HUES48 (cell line): ENCODE results near the gene FGA.

Experiments
- H3K27ac ChIP-seq: one replicate; pipeline ENCODE4 v1.7.0; 2013; ENCODE audit warnings: low read depth, low read length, inconsistent platforms
- H3K27me3 ChIP-seq: 2 replicates; pipeline ENCODE4 v1.6.1; 2013; ENCODE audit warnings: mild to moderate bottlenecking, low read length; ENCODE audit not compliant: control insufficient read depth, insufficient read depth
- H3K36me3 ChIP-seq: 2 replicates; pipeline ENCODE4 v1.6.1; 2013; ENCODE audit warnings: low read length; ENCODE audit not compliant: control insufficient read depth, insufficient read depth
- H3K4me1 ChIP-seq: 2 replicates; pipeline ENCODE4 v1.6.1; 2013; ENCODE audit warnings: mild to moderate bottlenecking, low read length; ENCODE audit not compliant: control insufficient read depth, insufficient read depth
- H3K4me3 ChIP-seq: 2 replicates; pipeline ENCODE4 v1.5.1; 2013; ENCODE audit warnings: mild to moderate bottlenecking, low read depth, low read length
- H3K9ac ChIP-seq: 2 replicates; pipeline ENCODE4 v1.6.1; 2013; ENCODE audit warnings: mild to moderate bottlenecking, low read depth, low read length, moderate library complexity
- H3K9me3 ChIP-seq: 2 replicates; pipeline ENCODE4 v1.6.1; 2013; ENCODE audit warnings: low read length; ENCODE audit not compliant: control insufficient read depth, insufficient read depth

FGA gene

GRCh38 chr4:154574311-154574710, 16.2 kb downstream of the FGA start:
- Histone ChIP-seq H3K4me1 (no peaks in the 10 kb centered on the region), H3K27me3 (no peaks in the 10 kb centered on the region), H3K36me3 (no peaks in the 10 kb centered on the region), H3K4me3 (no peak overlapping the region), H3K27ac (no peak overlapping the region), H3K9ac (no peak overlapping the region), H3K9me3 (no peaks in the 10 kb centered on the region)

- Histone ChIP-seq H3K27ac (no peak overlapping the region), H3K4me1 (no peaks in the 10 kb centered on the region)
Observed at GRCh38 chr4:154573190-154573870, 17.2 kb downstream of the FGA start.

GRCh38 chr4:154569584-154569983, 21.0 kb downstream of the FGA start:
- no peak overlapping the region for H3K27ac ChIP-seq
- H3K27me3 ChIP-seq = no peaks in the 10 kb centered on the region
- no peaks in the 10 kb centered on the region for H3K9me3 ChIP-seq
- no peak overlapping the region for H3K9ac ChIP-seq
- no peaks in the 10 kb centered on the region; the same call in 1 of the 2 replicates for H3K4me1 ChIP-seq
- no peak overlapping the region for H3K4me3 ChIP-seq
- no peaks in the 10 kb centered on the region for H3K36me3 ChIP-seq

More at GRCh38 chr4:154573190-154573870, 17.2 kb downstream of the FGA start:
- no peak overlapping the region for H3K4me3 ChIP-seq
- no peak overlapping the region for H3K9ac ChIP-seq
- no peaks in the 10 kb centered on the region for H3K27me3 ChIP-seq
- no peaks in the 10 kb centered on the region for H3K36me3 ChIP-seq
- H3K9me3 ChIP-seq = no peaks in the 10 kb centered on the region

GRCh38 chr4:154569028-154569427, 21.5 kb downstream of the FGA start:
- no peaks in the 10 kb centered on the region; the same call in 1 of the 2 replicates for H3K4me1 ChIP-seq
- no peaks in the 10 kb centered on the region for H3K9me3 ChIP-seq
- H3K27me3 ChIP-seq = no peaks in the 10 kb centered on the region
- no peak overlapping the region for H3K9ac ChIP-seq
- no peak overlapping the region for H3K4me3 ChIP-seq
- no peak overlapping the region for H3K27ac ChIP-seq
- no peaks in the 10 kb centered on the region for H3K36me3 ChIP-seq

DNA sequence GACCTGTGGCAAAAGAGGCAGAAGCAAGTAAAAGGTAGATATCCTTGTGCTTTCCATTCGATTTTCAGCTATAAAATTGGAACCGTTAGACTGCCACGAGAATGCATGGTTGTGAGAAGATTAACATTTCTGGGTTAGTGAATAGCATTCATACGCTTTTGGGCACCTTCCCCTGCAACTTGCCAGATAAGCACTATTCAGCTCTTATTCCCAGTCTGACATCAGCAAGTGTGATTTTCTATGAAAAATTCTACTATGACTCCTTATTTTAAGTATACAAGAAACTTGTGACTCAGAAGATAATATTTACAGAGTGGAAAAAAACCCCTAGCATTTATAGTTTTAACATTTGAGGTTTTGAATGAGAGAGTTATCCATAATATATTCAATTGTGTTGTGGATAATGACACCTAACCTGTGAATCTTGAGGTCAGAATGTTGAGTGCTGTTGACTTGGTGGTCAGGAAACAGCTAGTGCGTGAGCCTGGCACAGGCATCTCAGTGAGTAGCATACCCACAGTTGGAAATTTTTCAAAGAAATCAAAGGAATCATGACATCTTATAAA, 23.8 kb downstream of the FGA start:
- no peaks in the 10 kb centered on the region for H3K9me3 ChIP-seq
- H3K27me3 ChIP-seq = no peaks in the 10 kb centered on the region
- no peak overlapping the region for H3K27ac ChIP-seq
- H3K4me1 ChIP-seq = no peaks in the 10 kb centered on the region; the same call in 1 of the 2 replicates
- no peak overlapping the region for H3K4me3 ChIP-seq
- no peak overlapping the region for H3K9ac ChIP-seq
- H3K36me3 ChIP-seq = no peaks in the 10 kb centered on the region

- Histone ChIP-seq H3K27ac (no peak overlapping the region), H3K9me3 (no peaks in the 10 kb centered on the region), H3K4me3 (no peak overlapping the region), H3K36me3 (no peaks in the 10 kb centered on the region), H3K9ac (no peak overlapping the region), H3K27me3 (no peaks in the 10 kb centered on the region), H3K4me1 (no peaks in the 10 kb centered on the region; the same call in 1 of the 2 replicates)
Observed at GRCh38 chr4:154565704-154566103, 24.8 kb downstream of the FGA start.

- Histone ChIP-seq H3K27me3 (no peaks in the 10 kb centered on the region), H3K27ac (no peak overlapping the region), H3K36me3 (no peaks in the 10 kb centered on the region), H3K4me1 (no peaks in the 10 kb centered on the region; the same call in 1 of the 2 replicates), H3K9ac (no peak overlapping the region), H3K9me3 (no peaks in the 10 kb centered on the region), H3K4me3 (no peak overlapping the region)
Observed at GRCh38 chr4:154564311-154564710, 26.2 kb downstream of the FGA start.

GRCh38 chr4:154562697-154563254, 27.8 kb downstream of the FGA start, which contains the start of gene FGB:
TSS of gene FGB (plus strand) at chr4:154563011. CDS start at chr4:154563019, 8 bp downstream.
- no peaks in the 10 kb centered on the region; the same call in 1 of the 2 replicates for H3K4me1 ChIP-seq
- H3K9me3 ChIP-seq = no peaks in the 10 kb centered on the region
- H3K27ac ChIP-seq = no peak within 1 kb of the TSS
- H3K36me3 ChIP-seq = no peaks in the 10 kb centered on the region
- no peak within 1 kb of the TSS for H3K4me3 ChIP-seq
- H3K9ac ChIP-seq = no peak within 1 kb of the TSS
- no peaks in the 10 kb centered on the region for H3K27me3 ChIP-seq

GRCh38 chr4:154560824-154561231, 29.7 kb downstream of the FGA start:
- H3K9ac ChIP-seq = no peak overlapping the region
- H3K27ac ChIP-seq = no peak overlapping the region
- H3K36me3 ChIP-seq = no peaks in the 10 kb centered on the region
- no peak overlapping the region for H3K4me3 ChIP-seq
- H3K27me3 ChIP-seq = no peaks in the 10 kb centered on the region
- H3K4me1 ChIP-seq = no peaks in the 10 kb centered on the region
- H3K9me3 ChIP-seq = no peaks in the 10 kb centered on the region

- no peak overlapping the region for H3K4me3 ChIP-seq
- H3K9ac ChIP-seq = no peak overlapping the region
- no peaks in the 10 kb centered on the region for H3K4me1 ChIP-seq
- no peaks in the 10 kb centered on the region for H3K27me3 ChIP-seq
- no peak overlapping the region for H3K27ac ChIP-seq
- H3K36me3 ChIP-seq = no peaks in the 10 kb centered on the region
- H3K9me3 ChIP-seq = no peaks in the 10 kb centered on the region
Observed at GRCh38 chr4:154560419-154560801, 30.1 kb downstream of the FGA start.
